ENCODE results near the gene OLIG3.

- no peak for TF ChIP-seq POLR2AphosphoS5 (IDR thresholded peaks at IDR 0.05; ENCODE audit: low read depth, low read length)
- TF ChIP-seq TAF1 (IDR thresholded peaks at IDR 0.05; ENCODE audit: borderline replicate concordance, insufficient read depth, low read length): no peak
Measured at GRCh38 chr6:137518386-137518983, 24.3 kb upstream of the OLIG3 start.

All from PFSK-1 (cell line).